Thoracic aorta (tissue), 2 donors: ENCODE measurements around the gene HDAC4. TPM values are rescaled to one million over a fixed set of nuclear protein-coding genes. Genes with fewer than 3 reads are reported as not detected.

ENCODE experiments used
- ATAC-seq: fragments of 150-250 bp; one replicate; pipeline ENCODE4 v1.8.0; 2017; ENCODE audit warnings: low read depth; ENCODE audit not compliant: insufficient number of reproducible peaks, low FRiP score
- DNase-seq: peaks from one replicate; pipeline ENCODE4 v3.0.0-alpha.2; 2020; ENCODE audit warnings: low spot score
- H3K27ac ChIP-seq, 2 donors: fragments of 200-600 bp; sonication (generic); 1 replicate in 1 of 2; 2 replicates in 1 of 2; pipeline ENCODE4 v1.5.1; 2016; ENCODE audit warnings: mild to moderate bottlenecking in 2 of 2, moderate library complexity in 2 of 2
- H3K27me3 ChIP-seq: fragments of 200-600 bp; sonication (generic); replicated peaks from 2 replicates; pipeline ENCODE4 v1.6.0; 2016; ENCODE audit warnings: mild to moderate bottlenecking; ENCODE audit not compliant: insufficient read depth
- H3K36me3 ChIP-seq: fragments of 200-600 bp; sonication (generic); one replicate; pipeline ENCODE4 v1.5.1; 2016
- H3K4me1 ChIP-seq, 2 donors: fragments of 200-600 bp; sonication (generic); 1 replicate in 1 of 2; 2 replicates in 1 of 2; pipeline versions ENCODE4 v1.5.1 to v1.6.0; 2016; ENCODE audit warnings: low read depth in 2 of 2, mild to moderate bottlenecking in 1 of 2; ENCODE audit not compliant: control insufficient read depth in 1 of 2
- H3K4me3 ChIP-seq: fragments of 200-600 bp; sonication (generic); 2 replicates; pipeline ENCODE4 v1.5.1; 2016; ENCODE audit warnings: mild to moderate bottlenecking
- H3K9me3 ChIP-seq: fragments of 200-600 bp; sonication (generic); 2 replicates; pipeline ENCODE4 v1.5.1; 2016
- CTCF ChIP-seq: fragments of 200-600 bp; sonication (generic); IDR thresholded peaks from one replicate; pipeline ENCODE4 v1.5.1; 2019; ENCODE audit warnings: antibody characterized with exemption
- total RNA-seq, 2 donors: library from RNA; depleted of rRNA; stranded (reverse); fragments of >200 nt; gene quantifications; one replicate each; pipeline versions ENCODE4 v1.1.0 to v1.2.3, GENCODE V29; 2016

Gene HDAC4
- total RNA-seq, 2 donors from 2014 or later: 79.2 to 163 TPM

GRCh38 chr2:239182981-239183791, 217.6 kb downstream of the HDAC4 start:
- Histone ChIP-seq H3K4me1 (no peaks in the 10 kb centered on the region), H3K4me3 (no peak overlapping the region), H3K27me3 (no peaks in the 10 kb centered on the region), H3K27ac (no peak overlapping the region), H3K9me3 (no peaks in the 10 kb centered on the region), H3K36me3 (peaks cover 4% of the 10 kb centered on the region)
- TF ChIP-seq CTCF: no peak
- no peak for DNase-seq
- ATAC-seq: no peak

GRCh38 chr2:239181903-239182581, 218.8 kb downstream of the HDAC4 start:
- H3K4me3 ChIP-seq: no peak overlapping the region
- no peak overlapping the region for H3K27ac ChIP-seq
- no peaks in the 10 kb centered on the region for H3K4me1 ChIP-seq
- H3K27me3 ChIP-seq: no peaks in the 10 kb centered on the region
- TF ChIP-seq CTCF: no peak
- peaks cover 4% of the 10 kb centered on the region for H3K36me3 ChIP-seq
- ATAC-seq: no peak
- DNase-seq: no peak
- H3K9me3 ChIP-seq: no peaks in the 10 kb centered on the region

- Histone ChIP-seq H3K4me3 (no peak overlapping the region), H3K36me3 (peaks cover 4% of the 10 kb centered on the region), H3K27me3 (no peaks in the 10 kb centered on the region), H3K4me1 (no peaks in the 10 kb centered on the region), H3K27ac (no peak overlapping the region), H3K9me3 (no peaks in the 10 kb centered on the region)
- TF ChIP-seq CTCF: no peak
- DNase-seq: no peak
- ATAC-seq: no peak
These were observed 219.5 kb downstream of the HDAC4 start for GRCh38 chr2:239181074-239181902.

GRCh38 chr2:239180526-239181073, 220.2 kb downstream of the HDAC4 start:
- no peak overlapping the region for H3K27ac ChIP-seq
- no peaks in the 10 kb centered on the region for H3K4me1 ChIP-seq
- no peak for ATAC-seq
- TF ChIP-seq CTCF: no peak
- no peaks in the 10 kb centered on the region for H3K27me3 ChIP-seq
- no peak overlapping the region for H3K4me3 ChIP-seq
- no peaks in the 10 kb centered on the region for H3K9me3 ChIP-seq
- peaks cover under 1% of the 10 kb centered on the region for H3K36me3 ChIP-seq
- no peak for DNase-seq
